ENCODE results near the gene MRPL9.

MRPL9 gene

DNA sequence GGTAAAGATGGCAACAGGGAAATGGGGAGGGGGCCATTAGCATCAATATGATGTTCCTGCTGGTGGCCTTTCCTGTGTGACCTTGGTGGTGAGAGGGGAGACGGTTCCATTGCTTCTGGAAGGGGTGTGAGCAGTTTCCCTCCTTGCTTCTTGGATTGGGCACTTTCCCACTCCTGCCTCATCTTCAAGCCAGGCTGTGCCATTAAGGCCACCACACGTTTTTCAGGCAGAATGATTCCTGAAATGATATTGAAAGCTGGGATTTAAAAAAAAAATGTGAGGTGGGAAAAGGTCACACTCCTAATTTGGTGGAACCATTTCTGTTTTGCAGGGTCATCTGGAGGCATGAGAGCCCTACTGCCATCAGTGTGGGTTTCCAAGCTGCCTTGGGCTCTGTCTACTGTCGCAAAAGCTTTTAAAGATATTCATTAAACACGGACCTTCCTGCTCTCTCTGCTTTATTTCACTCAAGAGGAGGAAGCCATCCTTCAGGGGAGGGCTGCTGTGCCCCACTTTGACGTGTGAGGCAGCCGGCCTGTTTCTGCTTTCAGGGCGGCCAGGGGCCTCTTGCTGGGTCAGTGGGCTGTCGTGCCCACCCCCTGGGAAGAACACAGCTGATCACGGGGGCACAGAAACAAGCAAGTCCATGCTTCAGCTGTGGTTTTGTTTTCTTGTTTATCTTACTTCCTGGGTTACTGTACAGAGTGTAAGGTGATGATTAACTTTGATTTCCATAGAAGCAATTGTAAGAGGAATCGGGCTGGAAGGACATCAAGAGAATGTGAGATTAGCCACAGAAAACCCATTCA is 33.9 kb downstream of the MRPL9 start:
- no peak for DNase-seq

- DNase-seq, result no peak
Measured at GRCh38 chr1:151728151-151729054, 34.9 kb downstream of the MRPL9 start.

- DNase-seq, result no peak
Measured at GRCh38 chr1:151723726-151724370, 39.4 kb downstream of the MRPL9 start.

- DNase-seq, result no peak
Measured at GRCh38 chr1:151721788-151722510, 41.3 kb downstream of the MRPL9 start.

- peak; percentile 38 for DNase-seq
Measured at GRCh38 chr1:151720974-151721787, 42.1 kb downstream of the MRPL9 start, which contains the start of gene RIIAD1. TSS of gene RIIAD1 (plus strand) at chr1:151721522. CDS start at chr1:151721537, 15 bp downstream.

- DNase-seq, result no peak
Measured at GRCh38 chr1:151720554-151720953, 42.7 kb downstream of the MRPL9 start.

DNA sequence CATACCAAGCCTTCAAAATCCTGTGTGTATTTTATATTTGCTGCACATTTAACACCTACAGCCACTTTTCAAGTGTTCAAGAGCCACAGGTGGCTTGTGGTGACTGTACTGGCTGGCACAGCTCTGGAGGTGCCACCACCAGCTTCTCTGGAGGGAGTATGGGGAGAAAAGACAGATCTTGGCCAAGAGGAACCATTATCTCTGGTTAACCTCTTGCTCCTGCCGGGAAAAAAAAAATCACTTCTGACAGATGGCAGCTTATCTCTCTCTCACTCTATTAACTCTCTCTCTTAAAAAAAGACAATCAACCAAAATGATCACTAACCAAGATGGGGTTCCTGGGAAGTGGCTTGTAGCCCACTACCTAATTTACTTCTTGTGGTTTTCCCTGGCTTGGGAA is 43.2 kb downstream of the MRPL9 start:
- no peak for DNase-seq

DNA sequence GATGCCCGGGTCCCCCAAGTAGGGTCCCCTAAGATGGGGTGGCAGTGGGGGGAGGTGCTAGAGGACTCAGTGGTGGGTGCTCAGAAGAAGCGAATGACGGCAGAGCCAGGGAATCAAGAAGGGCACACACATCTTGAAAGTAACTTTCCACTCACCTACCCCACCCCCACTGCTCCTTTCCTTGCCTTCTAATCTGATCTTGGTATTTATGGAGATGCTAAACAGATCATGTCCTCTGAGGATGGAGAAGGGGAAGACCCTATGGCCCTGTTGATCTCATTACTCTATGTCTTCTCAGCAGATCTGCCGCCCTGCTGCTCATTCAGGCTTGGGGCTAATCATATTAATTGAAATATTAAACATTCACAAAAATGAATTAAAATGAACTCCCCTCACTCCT is 44.6 kb downstream of the MRPL9 start:
- no peak for DNase-seq

DNA sequence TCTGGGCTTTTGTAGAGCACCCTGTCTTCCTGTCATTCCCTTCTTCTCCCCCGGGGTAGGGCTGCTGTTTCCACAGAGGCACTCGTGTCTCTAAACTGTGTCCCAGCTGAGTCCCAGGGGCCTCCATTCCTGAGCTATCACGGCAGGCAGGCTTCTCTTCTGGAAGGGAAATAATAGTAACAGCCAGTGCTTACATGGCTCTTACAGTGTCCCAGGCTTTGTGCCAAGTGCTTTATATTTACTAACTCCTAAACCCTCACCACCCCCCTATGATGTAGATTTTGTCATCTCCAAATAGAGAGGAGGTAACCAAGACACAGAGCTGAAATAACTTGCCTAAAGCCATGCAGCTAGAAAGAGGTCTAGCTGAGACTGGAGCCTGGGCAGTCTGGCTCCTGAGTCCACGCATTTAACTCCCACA is 45.3 kb downstream of the MRPL9 start:
- no peak for DNase-seq

- peak; percentile 21 for DNase-seq
Measured at GRCh38 chr1:151716771-151717631, 46.3 kb downstream of the MRPL9 start, which contains the start of gene CELF3. TSS of gene CELF3 (minus strand) at chr1:151716803. CDS start at chr1:151716020, 783 bp downstream.

DNA sequence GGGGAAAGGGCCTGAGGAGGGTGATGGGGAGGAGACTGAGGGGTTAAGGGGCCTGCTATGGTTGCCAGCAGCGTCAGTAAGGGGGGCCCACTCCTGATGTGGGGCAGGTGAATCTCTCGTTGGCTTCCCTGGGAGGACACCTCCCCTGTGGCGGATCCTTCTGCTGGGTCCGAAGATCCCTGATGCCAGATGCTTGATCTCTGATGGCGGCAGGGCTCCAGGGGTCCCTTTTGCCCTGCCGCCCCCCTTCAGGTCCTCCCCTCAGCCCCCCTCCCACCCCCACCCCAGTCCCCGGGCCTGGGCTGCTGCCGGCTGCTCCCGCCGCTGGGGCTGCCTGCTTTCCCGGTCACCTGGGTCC is 46.9 kb downstream of the MRPL9 start:
- DNase-seq, result no peak

GRCh38 chr1:151715726-151716404 is 47.4 kb downstream of the MRPL9 start:
- DNase-seq, result no peak

DNA sequence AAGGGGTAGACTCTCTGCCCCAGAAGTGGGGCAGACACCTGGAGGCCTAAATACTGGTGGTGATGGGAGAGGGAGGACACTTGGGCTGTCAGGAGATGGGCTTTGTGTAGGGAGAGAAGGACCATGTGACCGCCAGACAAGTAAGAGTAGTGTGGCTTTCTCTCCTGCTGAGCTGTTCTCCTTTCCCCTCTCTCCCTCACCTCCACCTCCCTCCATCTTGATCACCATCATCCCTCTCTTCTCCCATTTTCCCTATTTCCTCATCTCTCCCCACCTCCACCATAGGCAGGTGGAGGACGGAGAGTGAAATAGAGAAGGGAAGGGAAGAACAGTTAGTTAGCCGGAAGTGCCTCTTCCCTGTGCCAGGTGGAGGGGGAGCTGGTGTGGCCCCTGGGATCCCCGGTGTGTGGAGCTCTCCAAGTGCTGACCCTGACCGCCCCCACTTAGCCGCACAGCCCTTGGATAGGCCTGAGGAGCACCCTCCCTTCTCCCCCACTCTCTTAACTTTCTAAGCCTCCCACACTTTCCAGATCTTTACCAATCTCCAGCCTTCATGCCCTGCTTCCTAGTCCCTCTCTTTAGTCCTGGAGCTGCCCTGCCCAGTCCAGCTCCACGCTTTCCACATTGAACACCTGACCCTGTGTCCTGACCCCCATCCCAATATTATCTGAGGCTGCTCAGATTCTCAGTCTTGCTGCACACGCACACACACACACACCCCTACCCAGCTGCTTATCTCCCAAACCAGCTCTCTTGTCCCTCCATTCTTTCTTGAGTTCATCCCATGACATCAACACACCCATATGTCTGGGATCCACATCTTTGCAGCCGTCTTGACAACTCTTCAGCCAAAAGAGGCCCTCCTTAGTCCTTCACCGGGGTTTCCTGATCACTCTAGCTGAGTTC is 48.2 kb downstream of the MRPL9 start:
- no peak for DNase-seq

DNA sequence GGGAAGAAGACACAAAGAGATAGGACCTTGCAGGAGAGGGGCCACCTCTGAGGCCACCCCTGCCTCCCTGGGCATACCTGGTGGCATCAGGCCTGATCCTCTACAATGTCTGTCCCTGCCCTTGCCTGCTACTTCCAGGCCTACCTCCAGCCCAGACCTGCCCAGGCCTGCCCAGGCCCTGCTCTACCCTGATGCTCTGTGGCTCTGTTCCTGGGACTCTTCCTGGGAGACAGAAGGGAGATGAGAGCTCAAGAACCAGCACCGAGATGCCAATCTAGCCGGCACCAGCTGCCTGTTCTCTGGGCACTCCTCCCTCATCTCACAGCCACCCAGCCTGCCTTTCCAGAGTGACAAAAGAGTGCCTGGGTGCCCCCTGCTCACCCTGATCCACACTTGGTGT is 49.4 kb downstream of the MRPL9 start:
- no peak for DNase-seq

GRCh38 chr1:151713044-151713443 is 50.3 kb downstream of the MRPL9 start:
- DNase-seq, result no peak

- DNase-seq, result no peak
Measured at GRCh38 chr1:151711951-151712350, 51.3 kb downstream of the MRPL9 start.

GRCh38 chr1:151711044-151711800 is 52.1 kb downstream of the MRPL9 start:
- no peak for DNase-seq

- peak; percentile 33 for DNase-seq
Measured at GRCh38 chr1:151710187-151710840, 53.0 kb downstream of the MRPL9 start.
